Fibroblast of pulmonary artery (primary cell): Measurements from ENCODE around the gene DNAAF5.

Source experiments
- DNase-seq: peaks from one replicate; pipeline ENCODE4 v3.0.0-alpha.2; 2010; ENCODE audit warnings: low read depth
- H3K4me3 ChIP-seq: replicated peaks from 2 replicates; pipeline ENCODE4 v1.5.1; 2011; ENCODE audit warnings: low read depth, mild to moderate bottlenecking, control low read depth, low read length, moderate library complexity
- TF ChIP-seq, protein P1 (sequence below): IDR thresholded peaks from 2 replicates; pipeline ENCODE4 v1.5.1; 2011; ENCODE audit warnings: mild to moderate bottlenecking, control low read depth, low read length, inconsistent platforms; ENCODE audit errors: missing control alignments

The DNAAF5 gene

DNA sequence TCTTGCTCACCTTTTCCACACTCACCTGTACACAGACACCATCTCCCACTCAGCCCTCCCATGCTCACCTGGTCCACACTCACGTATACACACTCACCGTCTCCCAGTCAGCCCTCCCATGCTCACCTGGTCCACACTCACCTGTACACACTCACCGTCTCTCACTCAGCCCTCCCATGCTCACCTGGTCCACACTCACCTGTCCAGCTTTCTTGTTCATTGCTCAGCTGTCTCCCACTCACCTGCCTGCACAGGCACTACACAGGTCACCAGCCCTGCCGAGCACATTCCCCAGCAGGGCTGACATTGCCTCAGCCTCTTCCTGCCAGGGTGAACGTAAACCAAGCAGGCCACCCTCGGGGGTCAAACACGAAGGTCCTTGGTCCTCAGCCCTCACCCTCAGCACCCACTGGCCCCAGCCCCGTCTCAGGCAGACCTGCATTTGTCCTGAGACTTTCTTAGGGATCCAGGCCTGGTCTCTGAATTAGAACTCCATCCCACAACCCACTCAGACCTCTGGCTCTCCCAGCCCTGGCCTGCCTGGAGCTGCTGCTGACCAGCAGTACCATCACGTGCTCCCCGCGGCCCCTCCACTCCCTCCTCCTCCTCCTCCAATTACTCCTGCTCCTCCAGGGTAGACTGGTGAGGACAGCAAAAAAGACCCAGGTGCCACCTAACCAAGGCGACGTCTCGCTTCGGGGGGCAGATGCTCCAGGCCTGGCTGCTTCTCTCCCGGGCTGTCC, 12.8 kb upstream of the DNAAF5 start:
- no peak overlapping the region for H3K4me3 ChIP-seq
- TF ChIP-seq, protein P1, sequence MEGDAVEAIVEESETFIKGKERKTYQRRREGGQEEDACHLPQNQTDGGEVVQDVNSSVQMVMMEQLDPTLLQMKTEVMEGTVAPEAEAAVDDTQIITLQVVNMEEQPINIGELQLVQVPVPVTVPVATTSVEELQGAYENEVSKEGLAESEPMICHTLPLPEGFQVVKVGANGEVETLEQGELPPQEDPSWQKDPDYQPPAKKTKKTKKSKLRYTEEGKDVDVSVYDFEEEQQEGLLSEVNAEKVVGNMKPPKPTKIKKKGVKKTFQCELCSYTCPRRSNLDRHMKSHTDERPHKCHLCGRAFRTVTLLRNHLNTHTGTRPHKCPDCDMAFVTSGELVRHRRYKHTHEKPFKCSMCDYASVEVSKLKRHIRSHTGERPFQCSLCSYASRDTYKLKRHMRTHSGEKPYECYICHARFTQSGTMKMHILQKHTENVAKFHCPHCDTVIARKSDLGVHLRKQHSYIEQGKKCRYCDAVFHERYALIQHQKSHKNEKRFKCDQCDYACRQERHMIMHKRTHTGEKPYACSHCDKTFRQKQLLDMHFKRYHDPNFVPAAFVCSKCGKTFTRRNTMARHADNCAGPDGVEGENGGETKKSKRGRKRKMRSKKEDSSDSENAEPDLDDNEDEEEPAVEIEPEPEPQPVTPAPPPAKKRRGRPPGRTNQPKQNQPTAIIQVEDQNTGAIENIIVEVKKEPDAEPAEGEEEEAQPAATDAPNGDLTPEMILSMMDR = no peak
- no peak for DNase-seq

GRCh38 chr7:714251-714671, 12.2 kb upstream of the DNAAF5 start:
- DNase-seq = no peak
- no peak overlapping the region for H3K4me3 ChIP-seq
- TF ChIP-seq, protein P1 = no peak

DNA sequence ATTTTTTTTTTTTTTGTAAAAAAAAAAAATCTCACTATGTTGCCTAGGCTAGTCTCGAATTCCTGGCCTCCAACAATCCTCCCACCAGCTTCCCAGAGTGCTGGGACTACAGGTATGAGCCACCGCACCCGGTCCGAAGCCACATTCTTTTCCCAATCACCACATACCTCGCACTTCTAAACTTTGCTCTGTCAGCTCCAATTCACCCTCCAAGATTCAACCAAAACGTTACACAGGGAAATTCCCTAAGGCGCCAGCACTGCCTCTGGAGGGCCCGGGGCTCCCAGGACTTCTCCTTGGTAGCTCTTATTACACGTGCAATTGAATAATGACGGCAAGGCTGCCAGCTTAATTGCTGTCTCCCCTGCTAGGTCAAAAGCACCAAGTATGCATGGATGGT, 10.3 kb upstream of the DNAAF5 start:
- no peak for DNase-seq
- TF ChIP-seq, protein P1 = no peak
- no peak overlapping the region for H3K4me3 ChIP-seq

- no peak overlapping the region for H3K4me3 ChIP-seq
- no peak for DNase-seq
- TF ChIP-seq, protein P1 = no peak
Measured at GRCh38 chr7:716636-717035, 9.9 kb upstream of the DNAAF5 start.

GRCh38 chr7:721619-722248, 4.8 kb upstream of the DNAAF5 start:
- DNase-seq = peak; percentile 42
- no peak overlapping the region for H3K4me3 ChIP-seq
- TF ChIP-seq, protein P1 = no peak

GRCh38 chr7:723541-723940, 3.0 kb upstream of the DNAAF5 start:
- TF ChIP-seq, protein P1 = no peak
- no peak for DNase-seq
- no peak overlapping the region for H3K4me3 ChIP-seq

GRCh38 chr7:724298-724697, 2.2 kb upstream of the DNAAF5 start:
- no peak for DNase-seq
- TF ChIP-seq, protein P1 = no peak
- H3K4me3 ChIP-seq = no peak overlapping the region
